Measurements from ENCODE around the gene PRM3.
"Not testable (repeated sequence)": the region's sequence is repeated elsewhere in the genome, so short reads cannot be mapped to it uniquely, and the experiment has no call there.

The PRM3 gene

GRCh38 chr16:11303405-11304138 is 30.1 kb upstream of the PRM3 start:
- no peak for ATAC-seq

DNA sequence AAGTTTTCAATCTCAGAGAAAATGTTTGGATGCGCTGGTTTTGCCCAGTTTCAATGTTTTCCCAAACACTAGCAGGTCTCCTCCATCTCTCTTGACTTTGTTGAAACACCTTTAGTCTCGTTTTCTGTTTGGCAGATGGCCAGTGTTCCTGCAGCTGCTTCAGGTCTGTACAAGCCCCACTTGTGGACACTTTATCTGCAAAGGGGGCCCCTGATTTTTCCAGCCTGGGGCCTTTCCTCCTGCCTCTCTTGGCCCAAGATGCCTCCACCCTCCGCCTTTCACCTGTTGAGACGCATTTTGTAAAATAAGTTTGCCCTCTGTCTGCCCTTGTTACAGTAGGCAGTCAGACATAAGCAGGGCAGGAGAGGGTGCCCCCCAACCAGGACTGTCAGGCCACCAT is 29.5 kb upstream of the PRM3 start:
- ATAC-seq: no peak

- no peak for ATAC-seq
These were observed 28.4 kb upstream of the PRM3 start for GRCh38 chr16:11301645-11302501.

DNA sequence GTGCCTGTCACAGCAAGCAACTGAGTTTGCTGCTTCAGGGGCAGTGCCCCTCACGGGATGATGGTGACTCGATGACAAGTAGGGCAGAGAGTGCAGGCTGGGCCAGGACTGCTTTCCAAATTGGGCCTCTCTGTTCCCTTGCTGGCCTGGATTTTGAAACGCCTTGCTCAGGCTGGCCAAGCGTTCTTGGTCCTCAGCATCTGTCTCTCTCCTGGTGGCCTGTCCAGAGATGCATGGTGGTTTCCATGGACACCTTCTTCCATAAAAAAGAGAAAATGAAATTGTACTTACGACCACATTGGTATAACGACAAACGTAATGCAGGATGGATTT is 27.1 kb upstream of the PRM3 start:
- no peak for ATAC-seq

DNA sequence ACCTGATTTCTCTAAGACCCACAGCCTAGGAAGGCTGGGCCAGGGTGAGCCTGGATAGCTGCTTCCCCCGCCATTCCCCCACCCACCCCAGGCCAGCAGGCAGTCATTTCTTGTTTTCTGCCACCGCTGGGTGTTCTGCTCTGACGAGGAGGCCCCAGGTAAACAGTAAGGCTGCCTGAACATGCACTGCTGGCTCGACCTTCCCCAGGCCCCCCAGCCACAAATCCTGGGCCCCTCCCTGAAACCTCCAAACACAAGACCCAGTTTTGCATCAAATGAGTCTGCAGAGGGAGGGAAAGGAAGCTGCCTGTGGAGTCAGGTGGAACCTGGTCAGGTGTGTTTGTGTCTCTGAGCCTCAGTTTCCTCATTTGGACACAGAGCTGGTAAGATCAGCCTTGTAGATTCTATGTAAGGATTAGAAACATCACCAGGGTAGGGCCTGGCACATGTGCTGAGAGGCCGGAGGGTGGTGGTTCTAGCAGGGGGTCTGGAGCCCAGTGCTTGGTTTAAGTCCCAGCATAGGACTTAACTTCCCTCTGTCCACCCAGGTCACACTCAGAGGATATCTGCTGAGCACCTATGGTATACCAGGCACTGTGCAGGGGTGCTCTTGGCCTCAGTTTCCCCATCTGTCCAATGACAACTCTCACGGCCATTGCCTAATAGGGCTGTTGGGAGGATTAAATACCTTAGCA is 26.6 kb upstream of the PRM3 start:
- ATAC-seq: no peak

DNA sequence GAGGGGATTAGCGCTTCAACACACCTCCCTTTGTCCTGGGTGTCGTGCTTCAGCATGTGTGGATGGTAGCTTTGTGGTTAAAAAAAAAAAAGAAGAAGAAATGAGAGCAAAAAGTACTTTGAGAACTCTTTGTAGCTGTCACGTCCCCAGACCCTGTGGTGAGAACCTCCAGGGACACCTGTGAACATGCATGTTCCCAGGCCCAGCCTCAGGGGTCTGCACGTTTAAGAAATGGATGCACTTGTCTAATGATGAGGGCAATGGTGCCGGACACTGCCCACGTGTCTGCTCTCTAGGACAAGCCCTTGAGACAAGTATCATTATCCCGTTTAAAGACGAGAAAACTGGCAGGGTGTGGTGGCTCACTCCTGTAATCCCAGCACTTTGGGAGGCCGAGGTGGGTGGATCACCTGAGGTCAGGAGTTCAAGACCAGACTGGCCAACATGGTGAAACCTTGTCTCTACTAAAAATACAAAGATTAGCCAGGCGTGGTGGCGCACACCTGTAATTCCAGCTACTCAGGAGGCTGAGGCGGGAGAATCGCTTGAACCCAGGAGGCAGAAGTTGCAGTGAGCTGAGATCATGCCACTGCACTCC is 25.6 kb upstream of the PRM3 start:
- ATAC-seq: not testable (repeated sequence)

DNA sequence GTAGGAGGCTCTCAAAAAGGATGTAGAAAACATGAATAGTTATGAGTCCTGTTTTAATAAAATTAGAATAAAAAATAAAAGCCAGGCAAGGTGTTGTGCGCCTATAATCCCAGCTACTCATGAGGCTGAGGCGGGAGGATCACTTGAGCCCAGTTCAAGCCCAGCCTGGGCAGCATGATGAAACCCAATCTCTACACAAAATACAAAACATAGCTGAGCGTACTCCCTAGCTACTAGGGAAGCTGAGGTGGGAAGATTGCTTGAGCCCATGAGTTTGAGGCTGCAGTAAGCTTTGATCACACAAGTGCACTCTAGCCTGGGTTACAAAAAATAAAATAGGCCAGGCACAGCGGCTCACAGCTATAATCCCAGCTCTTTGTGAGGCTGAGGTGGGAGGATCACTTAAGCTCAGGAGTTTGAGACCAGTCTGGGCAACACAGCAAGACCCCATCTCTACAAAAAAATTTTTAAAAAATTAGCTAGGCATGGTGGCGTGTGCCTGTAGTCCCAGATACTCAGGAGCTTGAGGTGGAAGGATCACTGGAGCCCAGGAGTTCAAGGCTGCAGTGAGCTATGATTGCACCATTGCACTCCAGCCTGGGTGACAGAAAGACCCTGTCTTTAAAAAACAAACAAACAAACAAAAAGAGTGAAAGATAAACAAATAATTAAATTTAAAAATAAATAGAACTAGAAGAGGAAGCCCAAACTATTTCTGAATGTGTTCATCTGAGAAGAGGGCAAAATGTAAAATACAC is 24.9 kb upstream of the PRM3 start:
- ATAC-seq: no peak

GRCh38 chr16:11297492-11298142 is 24.2 kb upstream of the PRM3 start:
- ATAC-seq: peak; percentile 85

- no peak for ATAC-seq
These were observed 23.5 kb upstream of the PRM3 start for GRCh38 chr16:11296706-11297491.

GRCh38 chr16:11296351-11296705 is 22.9 kb upstream of the PRM3 start:
- no peak for ATAC-seq

- no peak for ATAC-seq
These were observed 22.2 kb upstream of the PRM3 start for GRCh38 chr16:11295672-11296071.

DNA sequence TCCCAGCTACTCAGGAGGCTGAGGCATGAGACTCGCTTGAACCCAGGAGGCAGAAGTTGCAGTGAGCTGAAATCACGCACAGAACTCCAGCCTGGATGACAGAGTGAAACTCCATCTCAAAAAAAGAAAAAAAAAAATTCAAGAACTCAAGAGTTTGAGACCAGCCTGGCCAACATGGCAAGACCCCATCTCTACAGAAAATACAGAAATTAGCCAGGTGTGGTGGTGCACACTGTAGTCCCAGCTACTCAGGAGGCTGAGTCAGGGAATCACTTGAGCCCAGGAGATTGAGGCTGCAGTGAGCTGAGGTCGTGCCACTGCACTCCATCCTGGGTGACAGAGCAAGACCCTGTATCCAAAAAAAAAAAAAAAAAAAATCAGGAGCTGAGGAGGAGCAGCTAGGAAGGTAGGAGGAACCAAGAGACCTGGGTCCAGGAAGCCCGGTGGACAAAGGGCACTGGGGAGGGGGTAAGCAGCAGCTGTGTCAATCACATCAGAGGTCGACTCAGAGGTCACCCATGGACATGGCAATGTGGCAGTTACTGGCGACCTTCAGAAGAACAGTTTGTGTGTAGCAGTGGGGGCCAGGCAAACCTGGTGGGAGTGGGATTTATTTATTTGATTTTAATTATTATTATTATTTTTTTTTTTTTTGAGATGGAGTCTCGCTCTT is 18.8 kb upstream of the PRM3 start:
- no peak for ATAC-seq

GRCh38 chr16:11291091-11291703 is 17.8 kb upstream of the PRM3 start:
- ATAC-seq: no peak

- no peak for ATAC-seq
These were observed 16.9 kb upstream of the PRM3 start for GRCh38 chr16:11290102-11290893.

DNA sequence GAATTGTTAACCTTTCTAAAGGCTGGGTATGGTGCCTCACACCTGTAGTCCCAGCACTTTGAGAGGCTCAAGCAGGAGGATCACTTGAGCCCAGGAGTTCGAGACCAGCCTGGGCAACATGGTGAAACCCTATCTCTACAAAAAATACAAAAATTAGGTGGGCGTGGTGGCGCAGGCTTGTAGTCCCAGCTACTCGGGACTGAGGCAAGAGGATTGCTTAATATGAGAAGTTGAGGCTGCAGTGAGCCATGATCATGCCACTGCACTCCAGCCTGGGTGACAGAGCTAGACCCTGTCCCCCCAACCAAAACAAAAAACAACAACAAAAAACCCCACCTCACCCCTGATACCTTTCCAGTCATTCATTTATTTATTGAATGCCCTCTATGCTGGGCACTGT is 16.3 kb upstream of the PRM3 start:
- not testable (repeated sequence) for ATAC-seq

- ATAC-seq: no peak
These were observed 15.8 kb upstream of the PRM3 start for GRCh38 chr16:11289202-11289601.

DNA sequence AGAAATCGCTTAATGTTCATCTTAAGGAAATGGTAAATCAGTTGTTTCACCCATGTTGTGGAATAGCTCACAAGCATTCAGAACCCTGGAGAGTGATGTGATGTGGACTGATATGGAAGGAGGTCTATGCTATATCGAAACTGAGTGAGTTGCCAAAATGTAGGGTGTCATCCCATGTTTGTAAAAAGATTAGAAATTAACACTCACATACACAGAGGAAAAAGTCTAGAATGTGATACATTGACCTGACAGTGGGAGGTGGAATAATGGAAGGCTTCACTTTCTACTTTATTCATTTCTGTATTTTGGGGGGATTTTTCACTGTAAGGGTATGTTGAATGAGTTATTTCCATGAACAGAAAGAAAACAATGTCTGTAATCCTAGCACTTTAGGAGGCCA is 12.4 kb upstream of the PRM3 start:
- ATAC-seq: peak in 1 of 2 donors; percentile 20

DNA sequence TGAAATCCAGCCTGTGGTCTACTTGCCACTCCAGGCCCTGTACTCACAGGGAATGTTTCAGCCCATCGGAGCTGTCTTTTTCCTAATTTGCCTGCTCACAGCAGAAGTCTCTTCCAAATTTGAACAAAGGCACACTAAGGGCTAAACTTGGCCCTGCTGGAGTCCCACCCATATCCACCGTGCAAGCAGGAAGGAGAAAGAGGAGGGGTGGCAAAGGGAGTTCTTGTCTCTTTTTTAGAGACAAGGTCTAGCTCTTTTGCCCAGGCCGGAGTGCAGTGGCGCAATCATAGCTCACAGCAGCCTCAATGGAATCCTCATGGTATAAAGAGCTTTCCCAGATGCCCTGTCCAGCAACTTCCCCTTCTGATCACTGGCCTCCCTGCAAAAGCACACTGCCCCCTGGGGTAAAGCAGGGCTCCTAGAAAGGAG is 10.4 kb upstream of the PRM3 start:
- ATAC-seq: no peak
